Activated naive CD4-positive, alpha-beta T cell (primary cell): ENCODE data around the gene FAM219B.
A peak's percentile ranks its signal among the peaks of the same experiment; 100 is the strongest.

Source experiments
- DNase-seq, 4 experiments: peaks; one replicate each; lab custom pipeline; 2025; lab: John Stamatoyannopoulos, UW

FAM219B gene

DNA sequence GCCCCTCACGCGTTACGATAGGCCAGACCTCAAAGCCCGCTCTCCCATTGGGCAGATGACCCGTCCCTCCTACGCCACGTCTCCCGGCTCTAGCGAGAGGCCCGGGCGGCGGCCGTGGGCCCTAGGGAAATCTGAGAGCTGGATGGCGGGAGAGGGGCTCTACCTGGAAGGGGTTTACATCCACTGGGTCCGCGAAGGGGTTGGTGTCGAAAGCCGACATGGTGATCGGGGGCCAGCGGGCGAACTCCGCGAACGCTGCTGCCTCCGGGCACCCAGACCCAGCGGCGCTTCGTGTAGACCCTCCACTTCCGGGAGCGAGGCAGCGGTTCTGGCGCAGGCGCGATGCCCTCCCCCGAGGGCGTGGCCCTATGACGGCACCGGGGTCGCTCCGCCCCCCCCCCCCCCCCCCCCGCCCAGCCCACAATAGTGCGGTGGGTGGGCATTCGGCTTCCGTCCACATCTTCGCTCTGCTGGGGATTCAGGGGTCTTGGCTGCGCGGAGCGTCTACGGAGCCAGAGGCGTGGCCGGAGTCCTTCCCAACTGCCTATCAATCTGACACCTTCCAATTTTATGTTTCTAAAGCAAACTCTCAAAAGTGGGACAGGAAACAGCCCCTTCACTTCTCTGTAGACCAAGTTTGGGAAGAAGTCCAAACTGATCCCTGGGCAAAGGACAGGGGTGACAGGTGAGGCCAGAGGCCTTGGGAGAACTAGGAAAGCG, 33.5 kb downstream of the FAM219B start, which contains the start of gene SCAMP2:
Gene SCAMP2 (minus strand): TSS at position 330 of the 720 bp plus-strand sequence. CDS start 110 bp downstream, at position 220.
- DNase-seq, result peak; percentile 79 to 94 (median 88)

GRCh38 chr15:74872702-74873035, 34.0 kb downstream of the FAM219B start:
- no peak for DNase-seq

GRCh38 chr15:74870436-74871215, 36.0 kb downstream of the FAM219B start:
- DNase-seq, result no peak

DNA sequence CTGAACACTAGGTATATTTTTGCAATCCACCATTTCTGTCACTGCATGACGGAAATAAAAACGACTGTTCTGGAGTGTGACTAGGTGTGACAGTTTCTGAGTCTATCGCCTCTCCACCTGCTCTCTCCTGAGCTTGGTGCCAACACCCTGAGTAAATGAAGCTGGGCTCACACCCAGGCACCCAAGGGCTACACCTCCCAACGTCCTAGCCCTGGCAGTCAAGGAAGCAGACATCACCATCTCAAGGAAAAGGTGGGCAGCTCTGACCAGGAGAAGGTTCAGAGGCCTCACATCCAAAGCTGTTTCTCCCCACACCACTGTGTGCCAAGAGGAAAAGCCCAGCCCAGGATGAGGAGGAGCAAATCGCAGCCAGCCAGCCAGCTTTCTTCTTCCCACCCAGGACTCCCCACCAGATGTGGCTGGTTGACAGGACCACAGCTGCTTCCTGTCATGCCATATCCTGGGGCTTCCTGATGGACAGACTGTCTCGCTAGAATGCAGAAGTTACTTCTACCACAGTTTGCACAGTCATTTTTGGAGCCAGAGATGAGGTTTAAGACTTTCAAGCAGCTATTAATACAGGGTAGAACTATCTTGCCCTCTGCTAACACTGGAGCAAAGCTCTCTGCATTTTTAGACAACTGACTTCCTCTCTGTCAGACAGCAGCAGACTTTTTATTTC, 36.8 kb downstream of the FAM219B start:
- DNase-seq, result no peak

- no peak for DNase-seq
Measured at GRCh38 chr15:74869372-74869725, 37.3 kb downstream of the FAM219B start.

- no peak for DNase-seq
Measured at GRCh38 chr15:74868059-74868458, 38.6 kb downstream of the FAM219B start.

DNA sequence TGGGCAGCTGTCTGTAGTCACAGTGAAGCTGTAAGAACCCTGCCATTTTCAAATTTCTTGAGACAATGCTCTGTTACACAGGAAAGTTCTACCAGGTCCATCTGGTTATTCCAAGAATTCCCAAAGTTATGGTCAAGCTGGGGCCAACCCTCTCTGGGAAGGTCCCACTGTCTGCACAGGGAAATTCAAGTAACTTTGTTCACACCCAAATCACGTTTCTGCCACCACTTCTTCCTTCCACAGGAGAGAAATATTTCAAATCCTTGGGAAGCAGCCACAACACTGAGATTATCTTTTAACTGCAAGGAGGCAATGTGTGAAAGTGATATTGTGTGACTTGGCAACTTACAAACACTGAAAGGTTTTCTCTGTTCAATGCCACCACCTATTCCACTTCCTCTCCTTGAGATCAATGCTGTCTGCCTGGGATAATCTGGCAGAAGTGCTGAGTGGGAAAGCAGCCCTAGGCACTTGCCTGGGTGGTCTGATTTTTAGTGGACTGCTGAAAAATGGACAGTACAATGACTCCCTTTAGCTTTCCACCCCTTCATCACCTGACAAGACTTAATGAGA, 39.1 kb downstream of the FAM219B start:
- DNase-seq, result no peak

DNA sequence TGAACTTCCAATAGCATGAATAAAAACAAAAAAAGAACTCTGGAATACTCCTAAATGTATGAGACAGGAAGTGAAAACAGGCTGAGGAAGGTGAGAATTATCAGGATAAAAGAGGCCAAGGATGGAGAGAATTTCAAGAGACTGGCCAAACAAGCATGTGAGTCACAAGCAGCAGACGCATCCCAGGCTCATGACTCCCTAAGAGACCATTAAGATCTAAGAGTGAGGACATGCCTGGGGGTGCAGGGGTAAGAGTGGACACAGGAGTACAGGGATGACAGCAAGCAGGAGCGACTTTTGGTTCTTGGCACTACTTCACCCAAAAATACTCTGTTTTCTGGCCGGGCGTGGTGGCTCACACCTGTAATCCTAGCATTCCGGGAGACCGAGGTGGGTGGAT, 40.6 kb downstream of the FAM219B start:
- DNase-seq, result no peak

GRCh38 chr15:74865316-74865715, 41.3 kb downstream of the FAM219B start:
- DNase-seq, result no peak

DNA sequence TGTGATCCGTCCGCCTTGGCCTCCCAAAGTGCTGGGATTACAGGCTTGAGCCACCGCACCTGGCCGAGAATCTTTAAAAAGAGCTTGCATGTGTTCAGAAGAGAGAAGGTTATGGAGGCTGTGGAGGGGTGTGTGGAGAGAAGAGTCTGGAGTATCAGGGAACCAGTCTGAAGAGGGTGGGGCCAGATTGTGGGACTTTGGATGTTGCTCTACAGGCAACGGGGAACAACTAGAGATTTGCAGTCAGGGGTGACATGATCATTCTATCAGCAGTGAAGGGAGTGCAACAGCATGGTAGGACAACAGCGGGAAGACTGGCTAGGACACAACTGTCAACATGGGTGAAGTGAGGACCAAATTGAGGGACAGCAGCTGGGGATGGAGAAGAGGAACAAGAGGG, 42.4 kb downstream of the FAM219B start:
- DNase-seq, result no peak

GRCh38 chr15:74863239-74864056, 43.2 kb downstream of the FAM219B start:
- no peak for DNase-seq

GRCh38 chr15:74858369-74858740, 48.3 kb downstream of the FAM219B start:
- no peak for DNase-seq

GRCh38 chr15:74857671-74858368, 48.8 kb downstream of the FAM219B start:
- DNase-seq, result no peak

- DNase-seq, result no peak
Measured at GRCh38 chr15:74857082-74857655, 49.5 kb downstream of the FAM219B start.

DNA sequence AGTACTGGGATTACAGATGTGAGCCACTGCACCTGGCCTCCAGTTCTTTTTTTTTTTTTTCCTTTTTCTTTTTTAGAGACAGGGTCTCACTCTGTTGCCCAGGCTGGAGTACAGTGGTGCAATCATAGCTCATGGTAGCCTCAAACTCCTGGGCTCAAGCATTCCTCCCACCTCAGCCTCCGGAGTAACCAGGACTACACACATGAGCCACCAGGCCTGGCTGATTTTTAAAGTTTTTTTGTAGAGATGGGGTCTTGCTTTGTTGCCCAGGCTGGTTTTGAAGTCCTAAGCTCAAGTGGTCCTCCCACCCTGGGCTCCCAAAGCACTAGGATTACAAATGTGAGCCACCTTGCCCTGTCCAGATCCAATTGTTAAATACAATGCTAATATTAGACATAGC, 50.1 kb downstream of the FAM219B start:
- no peak for DNase-seq

- DNase-seq, result no peak
Measured at GRCh38 chr15:74855857-74856256, 50.8 kb downstream of the FAM219B start.

- no peak for DNase-seq
Measured at GRCh38 chr15:74854453-74855022, 52.1 kb downstream of the FAM219B start.

DNA sequence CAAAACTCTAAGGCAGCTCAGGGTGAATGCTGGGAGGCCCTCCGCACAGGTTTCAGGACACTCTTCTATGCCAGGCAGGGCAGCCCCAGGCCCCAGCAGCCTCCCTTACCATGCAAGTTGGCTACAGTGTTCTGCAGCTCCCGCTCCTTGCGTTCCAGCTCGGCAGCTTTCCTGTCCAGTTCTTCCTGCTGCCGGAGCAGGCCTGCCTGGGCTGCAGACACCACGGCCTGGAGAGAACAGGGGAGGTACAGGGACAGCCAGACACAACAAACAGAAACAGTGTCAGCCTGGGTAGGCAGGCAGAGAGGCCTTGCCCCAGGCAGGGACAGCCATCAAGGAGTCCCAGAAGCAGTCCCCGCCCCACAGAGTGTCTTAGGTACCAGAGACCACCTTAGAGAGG, 54.7 kb downstream of the FAM219B start:
- no peak for DNase-seq

DNA sequence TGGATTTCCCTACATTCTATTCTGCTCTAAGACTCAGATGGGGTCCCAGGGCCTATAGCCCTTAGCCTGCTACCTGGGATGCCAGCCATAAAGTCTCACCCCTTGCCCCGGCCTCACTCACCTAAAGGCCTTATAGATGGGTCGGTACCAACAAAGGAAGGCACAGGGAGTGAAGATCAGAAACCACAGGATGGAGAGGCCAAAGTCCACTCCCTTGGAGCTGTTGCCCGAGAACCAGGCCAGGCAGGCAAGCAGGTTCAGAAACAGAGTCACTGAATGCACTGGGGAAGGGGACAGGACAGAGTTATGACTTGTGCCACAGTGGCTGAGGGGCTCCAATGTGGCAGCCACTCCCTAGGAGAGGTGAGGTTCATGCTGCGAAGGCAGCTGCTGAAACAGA, 56.3 kb downstream of the FAM219B start:
- no peak for DNase-seq
